Activated CD4-positive, alpha-beta T cell treated with anti-CD3 and anti-CD28 coated beads, Interleukin-2, amount 50 U/mL, for 24 hours (primary cell): ENCODE measurements around the gene NGEF.

Source experiments
- DNase-seq, 2 donors: peaks; one replicate each; pipeline ENCODE4 v3.0.0-alpha.2; 2020; ENCODE audit warnings: low read depth in 1 of 2, low spot score in 1 of 2

The NGEF gene

DNA sequence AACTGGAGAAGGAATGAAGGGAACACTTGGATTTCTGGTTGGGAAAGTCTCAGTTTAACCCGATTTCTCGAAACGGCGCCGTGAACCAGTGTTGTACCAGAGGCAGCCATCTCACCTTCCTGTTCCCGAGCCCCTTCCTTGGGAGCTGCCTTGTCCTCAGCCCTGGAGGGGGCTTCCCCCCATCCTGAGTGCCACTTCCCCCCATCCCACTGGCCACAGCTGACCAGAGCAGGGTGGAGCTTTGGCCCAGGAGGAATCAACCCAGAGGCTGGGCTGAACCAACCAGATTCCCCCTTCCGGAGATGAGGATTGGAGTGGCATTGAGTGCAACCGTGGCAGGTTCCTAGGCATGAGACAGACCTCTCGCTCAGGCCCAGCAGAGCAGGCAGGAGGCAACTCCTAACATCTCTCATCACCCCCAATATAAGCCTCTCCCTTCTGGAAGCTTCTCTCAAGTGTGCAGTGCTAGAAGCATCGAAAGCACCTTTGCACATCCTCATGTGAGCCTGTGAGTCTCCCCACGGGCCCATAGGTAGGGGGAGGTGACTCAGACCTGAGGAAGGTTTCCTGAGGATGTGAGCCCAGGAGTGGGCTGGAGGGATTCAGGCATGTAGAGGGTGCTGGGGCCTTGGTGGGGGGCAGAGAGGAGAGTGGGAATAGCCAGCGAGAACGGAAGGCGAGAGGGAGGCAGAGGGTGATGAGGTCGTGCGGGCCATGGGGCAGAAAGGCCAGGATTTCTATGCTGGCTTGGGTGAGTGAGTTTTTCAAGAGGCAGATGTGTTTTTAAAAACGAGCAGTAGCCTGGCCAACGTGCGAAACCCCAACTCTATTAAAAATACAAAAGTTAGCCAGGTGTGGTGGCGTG lies 11.9 kb downstream of the NGEF start:
- no peak for DNase-seq

DNA sequence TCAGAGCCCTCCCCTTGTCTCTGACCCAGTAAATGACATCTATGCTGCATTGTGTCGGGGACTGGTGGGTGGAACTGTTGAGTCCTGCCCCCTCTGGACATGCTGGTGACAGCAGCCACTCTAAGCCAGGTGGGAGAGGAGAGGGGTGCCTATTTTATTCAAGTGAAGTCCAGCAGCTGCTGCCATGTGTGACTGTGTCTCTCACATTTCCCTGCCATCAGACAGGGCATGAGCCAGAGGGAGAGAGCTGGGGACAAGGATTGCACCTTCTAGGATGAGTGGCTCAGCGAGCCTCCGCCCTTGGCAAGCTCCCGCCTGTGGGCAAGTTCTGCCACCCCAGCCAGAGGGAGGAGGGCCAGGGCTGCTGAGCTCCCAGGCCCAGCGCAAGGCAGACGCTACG lies 13.7 kb downstream of the NGEF start:
- DNase-seq = no peak

DNA sequence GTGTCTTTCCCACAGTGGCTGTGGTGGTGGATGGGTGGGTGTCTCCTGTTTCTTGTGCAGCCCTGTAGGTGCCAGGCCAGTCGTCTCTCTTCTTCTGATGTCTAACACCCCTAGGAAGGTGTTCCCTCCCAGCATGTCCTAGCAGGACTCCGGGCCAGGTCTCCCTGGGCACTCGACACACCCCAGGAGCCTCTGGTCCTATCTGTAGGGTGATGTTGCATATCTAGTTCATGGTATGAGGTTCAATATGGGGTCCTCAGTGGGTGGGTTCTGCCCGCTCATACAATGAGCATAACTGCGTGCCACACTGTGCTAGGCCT lies 14.4 kb downstream of the NGEF start:
- no peak for DNase-seq

DNA sequence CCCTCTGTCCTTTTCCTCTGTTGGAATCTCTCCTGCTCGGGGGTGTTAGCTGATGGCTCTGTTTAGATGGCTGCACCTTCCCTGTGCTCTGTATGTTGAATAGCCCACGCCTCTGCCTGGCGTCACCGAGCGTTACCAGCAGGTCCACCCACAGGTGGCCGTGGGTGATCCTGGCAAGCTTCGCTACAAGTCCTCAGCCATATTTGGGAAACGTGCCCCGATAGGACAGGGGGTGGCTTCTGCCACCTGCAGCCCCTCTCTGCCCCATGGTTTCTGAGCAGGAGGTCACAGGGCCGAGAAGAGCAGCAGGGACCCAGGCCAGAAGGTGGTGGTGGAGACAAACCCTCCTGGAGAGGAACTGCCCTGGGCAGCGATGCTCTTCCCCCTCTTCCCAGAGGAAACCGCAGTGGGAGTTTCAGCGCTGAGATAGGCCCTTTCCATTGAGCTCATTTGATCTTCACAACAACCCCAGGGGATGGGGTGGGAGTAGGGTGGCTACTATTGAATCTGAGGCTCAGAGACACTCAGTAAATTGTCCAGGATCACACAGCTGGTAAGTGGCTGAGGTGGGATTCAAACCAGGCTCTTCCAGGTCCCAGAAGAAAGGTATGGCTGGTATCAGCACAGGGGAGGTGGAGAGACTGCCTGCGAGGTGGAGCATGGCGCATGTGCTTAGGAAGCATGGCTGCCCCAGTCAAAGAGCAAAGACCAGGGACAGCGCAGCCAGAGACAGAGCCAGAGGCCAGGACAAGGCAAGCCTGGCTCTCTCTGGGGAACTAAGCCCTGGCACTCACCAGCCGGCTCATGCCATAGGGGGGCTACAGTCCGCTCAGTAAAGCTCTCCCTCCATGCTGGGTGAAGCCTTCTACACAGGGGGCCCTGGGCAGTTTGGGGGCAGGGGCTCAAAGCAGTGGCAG lies 15.0 kb downstream of the NGEF start:
- no peak for DNase-seq

- no peak for DNase-seq
These were observed 18.6 kb downstream of the NGEF start for GRCh38 chr2:232994446-232994845.

DNA sequence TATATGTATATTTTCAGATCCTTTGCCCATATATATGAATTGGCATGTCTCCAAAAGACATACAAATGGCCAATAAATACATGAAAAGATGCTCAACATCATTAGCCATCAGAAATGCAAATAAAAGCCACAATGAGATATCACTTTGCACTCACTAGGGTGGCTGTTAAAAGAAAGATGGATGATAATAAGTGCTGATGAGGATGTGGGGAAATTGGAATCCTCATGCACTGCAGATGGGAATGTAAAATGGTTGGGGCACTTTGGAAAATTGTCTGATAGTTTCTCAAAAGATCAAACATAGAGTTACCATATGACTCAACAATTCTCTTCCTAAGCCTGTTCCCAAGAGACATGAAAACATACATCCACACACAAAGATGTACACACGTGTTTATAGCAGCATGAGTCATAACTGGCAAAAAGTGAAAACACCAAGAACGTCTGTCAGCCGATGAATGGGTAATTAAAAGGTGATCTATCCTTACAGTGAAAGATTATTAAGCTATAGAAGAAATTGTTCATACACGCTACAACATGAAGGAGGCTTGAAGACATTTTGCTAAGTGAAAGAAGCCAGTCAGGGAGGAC lies 19.7 kb downstream of the NGEF start:
- DNase-seq = no peak

DNA sequence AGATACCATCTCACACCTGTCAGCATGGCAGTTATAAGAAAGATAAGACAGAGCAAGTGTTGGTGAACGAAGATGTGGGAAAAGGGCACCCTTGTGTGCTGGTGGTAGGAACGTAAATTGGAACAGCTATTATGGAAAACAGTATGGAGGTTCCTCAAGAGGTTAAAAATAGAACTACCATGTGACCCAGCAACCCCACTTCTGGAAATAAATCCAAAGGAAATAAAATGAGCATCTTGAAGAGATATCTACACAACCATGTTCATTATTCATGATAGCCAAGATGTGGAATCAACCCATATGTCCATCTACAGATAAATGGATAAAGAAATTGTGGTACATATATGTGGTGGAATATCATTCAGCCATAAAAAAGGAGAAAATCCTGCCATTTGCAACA lies 26.9 kb downstream of the NGEF start:
- DNase-seq = no peak

DNA sequence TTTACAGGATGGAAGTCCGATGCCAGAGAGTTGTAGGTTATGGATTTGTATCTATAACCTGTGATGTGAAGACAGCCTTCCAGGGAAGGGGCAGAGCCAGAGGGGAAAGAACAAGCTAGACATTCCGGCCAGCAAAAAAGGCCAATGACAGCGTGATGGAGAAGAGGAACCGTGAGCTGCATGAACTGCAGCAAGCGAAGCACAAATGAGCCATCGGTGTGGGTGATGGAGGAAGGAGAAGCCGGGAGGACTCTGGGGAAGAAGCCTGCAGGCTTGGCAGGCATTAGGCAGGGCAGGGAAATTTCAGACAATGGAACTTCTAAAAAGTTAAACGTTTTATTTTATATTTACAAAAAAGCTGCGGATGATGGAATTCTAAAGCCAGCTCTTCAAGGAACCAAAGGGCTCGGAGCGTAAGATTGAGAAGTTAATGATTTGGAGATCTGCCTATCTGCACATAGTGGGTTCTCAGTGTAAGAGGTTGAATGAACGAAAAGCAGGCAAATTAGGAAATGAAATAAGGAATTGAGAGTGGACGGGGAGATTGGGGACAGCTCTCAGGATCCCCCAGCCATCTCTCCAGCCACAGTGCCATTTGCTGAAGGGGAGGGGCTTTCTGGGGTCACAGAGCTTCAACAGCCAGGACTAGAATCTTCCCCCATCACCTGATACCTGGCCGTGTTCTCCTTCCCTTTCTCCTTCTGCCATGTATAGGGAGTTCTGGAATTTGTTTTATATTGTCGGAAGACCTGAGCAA lies 28.4 kb downstream of the NGEF start:
- no peak for DNase-seq

DNA sequence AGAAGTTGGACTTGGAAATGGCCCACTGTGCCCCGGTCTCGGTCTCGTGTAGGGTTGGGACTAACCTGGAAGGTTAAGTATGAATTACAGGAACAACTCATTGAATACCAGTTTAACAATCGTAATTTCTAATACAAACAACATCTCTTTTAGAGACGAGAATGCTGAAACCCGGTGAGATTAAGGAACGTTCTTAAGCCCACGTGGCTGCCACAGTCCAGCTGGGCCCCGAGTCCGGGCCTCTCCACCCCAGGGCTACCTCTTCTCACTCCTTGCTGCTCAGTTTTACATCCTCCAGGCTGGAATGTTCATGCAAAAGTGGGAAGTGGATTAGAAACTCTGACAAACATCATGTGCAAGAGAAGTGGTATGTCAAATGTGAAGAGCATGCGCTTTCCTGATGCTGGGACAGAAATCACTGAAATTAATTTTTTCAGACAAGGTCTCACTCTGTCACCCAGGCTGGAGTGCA lies 29.4 kb downstream of the NGEF start:
- no peak for DNase-seq

DNA sequence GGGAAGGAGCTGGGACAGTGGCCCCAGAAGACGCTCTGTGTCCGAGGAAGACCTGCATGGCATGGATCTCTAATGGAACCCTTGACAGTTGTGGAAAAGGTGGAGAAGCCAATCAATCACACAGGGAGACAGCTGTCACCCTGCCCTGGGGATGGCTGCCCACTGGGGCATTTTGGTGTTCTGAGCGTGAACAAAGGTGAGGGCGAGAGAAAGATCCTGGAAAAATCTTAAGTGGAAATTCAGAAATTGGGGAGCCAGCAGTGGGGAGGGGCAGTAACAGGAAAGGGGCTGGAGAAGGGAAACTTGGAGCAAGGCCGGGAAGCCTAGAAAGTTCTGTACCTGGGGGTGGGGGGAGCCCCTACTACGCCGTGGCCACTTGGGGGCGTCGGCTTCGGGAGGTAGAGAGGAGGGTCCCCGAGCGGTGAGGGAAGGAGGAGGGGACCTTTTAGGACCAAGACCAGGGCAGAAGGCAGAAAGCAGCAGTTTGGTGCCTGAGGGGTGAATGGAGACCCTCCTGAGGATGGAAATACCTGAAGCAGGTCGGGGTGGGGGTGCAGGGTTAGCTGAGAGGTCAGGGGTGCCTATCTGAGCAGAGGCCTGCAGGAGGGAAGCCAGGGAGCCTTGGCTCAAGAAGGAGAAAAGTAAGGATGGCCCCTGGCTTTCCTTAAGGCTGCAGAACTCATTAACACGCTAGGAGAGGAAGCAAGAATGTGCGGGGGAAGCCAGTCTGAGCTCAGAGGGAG lies 30.0 kb downstream of the NGEF start:
- no peak for DNase-seq

GRCh38 chr2:232981767-232982360 lies 31.2 kb downstream of the NGEF start:
- DNase-seq = no peak

DNA sequence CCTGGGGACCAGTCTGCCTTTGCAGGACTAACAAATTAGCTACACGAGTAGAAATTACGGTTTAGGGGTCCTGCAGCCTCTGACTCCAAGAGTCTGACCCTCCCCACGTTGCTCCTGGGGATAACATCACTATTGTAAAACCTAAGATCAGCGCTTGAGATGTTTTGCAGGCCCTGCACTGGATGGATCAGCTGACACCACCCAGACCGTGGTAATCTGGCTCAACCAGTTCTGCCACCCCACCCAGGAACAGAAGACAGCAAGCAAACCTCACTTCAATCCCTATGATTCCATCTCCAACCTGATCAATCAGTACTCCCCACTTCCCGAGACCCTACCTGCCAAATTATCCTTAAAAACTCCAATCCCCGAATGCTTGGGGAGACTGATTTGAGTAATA lies 31.7 kb downstream of the NGEF start:
- DNase-seq = no peak

DNA sequence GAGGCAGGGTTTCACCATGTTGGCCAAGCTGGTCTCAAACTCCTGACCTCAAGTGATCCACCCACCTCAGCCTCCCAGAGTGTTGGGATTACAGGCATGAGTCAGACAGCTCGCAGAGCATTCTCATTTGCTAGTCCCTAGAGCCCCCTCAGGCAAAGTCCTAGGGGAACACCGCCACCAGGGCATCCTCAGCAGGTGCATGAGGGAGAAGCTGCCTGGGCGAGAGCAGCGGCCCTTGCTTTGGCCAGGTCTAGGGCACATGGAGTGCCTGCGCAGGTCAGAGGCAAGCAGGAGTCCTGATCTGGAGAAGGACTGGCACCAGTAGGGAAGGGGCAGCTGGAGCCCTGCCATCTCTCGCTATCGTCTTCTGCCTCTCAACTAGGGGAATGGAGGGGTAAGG lies 32.4 kb downstream of the NGEF start:
- DNase-seq = no peak

DNA sequence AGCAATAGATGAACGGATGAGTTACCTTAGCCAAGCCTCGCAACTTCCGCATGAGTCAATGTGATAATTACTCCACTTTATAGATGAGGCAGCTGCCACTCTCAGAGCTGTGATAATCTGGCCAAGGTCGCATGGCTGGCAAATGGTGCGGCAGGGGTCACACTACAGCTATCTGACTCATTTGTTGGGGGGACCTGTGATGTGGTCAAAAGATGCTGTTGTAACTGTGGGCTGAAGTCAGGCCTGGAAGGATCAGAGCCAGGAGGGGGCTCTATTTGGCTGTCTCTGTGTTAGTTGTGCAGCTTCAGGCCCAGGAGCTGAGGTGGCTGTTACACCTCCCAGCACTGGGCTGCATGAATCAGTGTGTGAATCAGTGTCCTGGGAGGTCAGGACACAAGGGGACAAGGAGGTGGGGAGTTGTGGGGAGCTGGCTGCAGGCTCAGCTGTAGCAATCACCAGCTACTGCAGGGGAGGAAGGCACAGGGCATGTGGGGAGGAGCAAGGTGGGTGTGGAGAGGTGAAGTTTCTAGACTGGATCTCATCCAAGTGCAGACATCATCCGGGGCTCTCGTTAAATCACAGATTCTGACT lies 33.1 kb downstream of the NGEF start:
- no peak for DNase-seq

DNA sequence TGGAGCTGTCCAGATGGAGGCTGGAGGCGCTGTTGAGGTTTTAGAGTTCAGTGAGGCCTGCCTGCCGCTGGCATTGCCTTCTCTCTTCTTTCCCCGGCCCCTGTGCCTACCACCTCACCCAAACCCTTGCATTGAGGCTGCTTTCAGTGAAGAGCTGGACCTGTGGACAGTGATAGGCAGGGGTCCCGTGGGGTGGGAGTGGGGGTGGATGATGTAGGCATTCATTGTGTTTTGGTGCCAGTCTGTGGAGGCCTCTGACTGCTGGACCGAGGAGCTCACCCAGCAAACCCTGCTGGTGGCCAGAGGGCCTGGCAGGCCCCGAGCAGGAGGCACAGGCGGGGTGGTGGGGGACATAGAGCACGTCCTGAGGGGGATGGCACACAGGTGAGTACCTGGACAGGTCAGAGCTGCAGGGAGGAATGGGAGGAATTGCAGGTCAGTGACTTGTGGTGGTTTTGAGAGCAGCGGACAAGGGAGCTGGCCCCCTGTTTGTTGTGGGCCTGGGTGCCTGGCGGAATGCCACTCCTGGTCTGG lies 35.6 kb downstream of the NGEF start:
- no peak for DNase-seq

DNA sequence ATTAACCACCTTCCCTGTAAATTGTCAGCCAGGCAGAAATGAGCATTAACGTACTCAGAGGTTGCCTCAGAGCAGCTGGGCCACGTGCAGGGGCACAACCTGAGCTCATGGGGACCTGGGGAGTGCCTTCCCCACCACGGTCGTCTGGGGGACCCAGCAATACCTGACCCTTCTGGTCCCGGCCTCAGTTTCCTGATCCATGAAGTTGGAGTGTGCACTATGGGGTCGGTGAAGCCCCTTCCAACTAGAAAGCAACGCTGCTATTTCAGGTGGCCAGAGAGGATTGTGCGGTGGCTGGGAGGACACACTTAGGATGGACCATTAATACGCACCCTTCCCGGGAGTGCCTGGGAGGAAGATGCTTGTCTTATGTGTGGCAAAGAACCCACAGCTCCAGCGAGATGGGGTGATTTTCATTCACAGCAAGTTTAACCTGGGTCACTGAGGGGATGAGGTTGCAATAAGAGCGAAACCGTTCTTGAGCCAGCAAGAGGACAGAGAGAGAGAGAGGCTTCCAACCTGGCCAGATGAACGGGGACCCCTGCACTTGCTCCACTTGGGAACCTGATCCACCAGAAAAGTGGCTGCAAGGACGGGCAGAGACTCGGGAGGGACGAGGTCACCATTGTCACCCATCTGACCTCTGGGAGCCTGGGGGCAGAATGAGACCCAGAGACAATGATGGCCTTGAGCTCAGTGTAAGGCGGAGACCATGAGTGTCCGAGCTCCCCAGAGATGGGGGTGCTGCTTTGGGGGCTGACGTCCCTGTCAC lies 36.2 kb downstream of the NGEF start:
- no peak for DNase-seq

DNA sequence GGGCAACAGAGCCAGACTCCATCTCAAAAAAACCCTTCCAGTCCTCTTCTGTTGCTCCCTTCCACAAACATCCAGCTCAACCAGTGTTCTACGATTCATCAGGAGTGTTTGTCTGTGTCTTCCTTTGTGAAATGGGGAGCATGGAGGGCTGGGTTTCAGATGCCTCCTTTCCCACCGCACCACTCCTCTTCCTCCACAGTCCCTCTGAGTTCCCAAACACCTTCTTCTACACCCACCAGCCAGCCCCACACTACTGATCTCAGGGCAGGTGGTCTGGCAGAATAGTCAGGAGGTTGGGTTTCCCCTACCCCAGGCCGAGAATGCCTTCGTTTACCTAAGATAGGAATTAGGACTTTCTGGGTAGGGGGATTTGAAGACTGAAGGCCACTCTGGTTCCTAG lies 36.9 kb downstream of the NGEF start:
- no peak for DNase-seq

GRCh38 chr2:232974396-232974795 lies 38.7 kb downstream of the NGEF start:
- DNase-seq = no peak

- DNase-seq = no peak
These were observed 39.3 kb downstream of the NGEF start for GRCh38 chr2:232973796-232974195.
